ENCODE results near the gene TMEM52B.
"Not testable (repeated sequence)": the region's sequence is repeated elsewhere in the genome, so short reads cannot be mapped to it uniquely, and the experiment has no call there.

Gene TMEM52B

DNA sequence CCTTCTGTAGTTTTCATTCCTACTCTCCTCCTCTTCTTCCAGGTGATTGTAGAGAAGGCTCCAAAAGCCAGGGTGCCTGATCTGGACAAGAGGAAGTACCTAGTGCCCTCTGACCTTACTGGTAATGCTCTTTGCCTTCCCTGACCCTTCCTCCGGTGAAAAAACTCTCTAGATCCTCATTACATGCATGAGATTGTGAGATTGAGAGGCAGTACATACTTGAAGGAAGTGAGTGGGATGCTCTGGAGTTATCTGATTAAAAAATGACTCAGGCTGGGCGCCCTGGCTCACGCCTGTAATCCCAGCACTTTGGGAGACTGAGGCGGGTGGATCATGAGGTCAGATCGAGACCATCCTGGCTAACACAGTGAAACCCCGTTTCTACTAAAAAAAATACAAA lies 39.2 kb downstream of the TMEM52B start:
- no peak overlapping the region for H3K4me3 ChIP-seq (ENCODE audit: low read depth, low read length)
- TF ChIP-seq, protein P1, sequence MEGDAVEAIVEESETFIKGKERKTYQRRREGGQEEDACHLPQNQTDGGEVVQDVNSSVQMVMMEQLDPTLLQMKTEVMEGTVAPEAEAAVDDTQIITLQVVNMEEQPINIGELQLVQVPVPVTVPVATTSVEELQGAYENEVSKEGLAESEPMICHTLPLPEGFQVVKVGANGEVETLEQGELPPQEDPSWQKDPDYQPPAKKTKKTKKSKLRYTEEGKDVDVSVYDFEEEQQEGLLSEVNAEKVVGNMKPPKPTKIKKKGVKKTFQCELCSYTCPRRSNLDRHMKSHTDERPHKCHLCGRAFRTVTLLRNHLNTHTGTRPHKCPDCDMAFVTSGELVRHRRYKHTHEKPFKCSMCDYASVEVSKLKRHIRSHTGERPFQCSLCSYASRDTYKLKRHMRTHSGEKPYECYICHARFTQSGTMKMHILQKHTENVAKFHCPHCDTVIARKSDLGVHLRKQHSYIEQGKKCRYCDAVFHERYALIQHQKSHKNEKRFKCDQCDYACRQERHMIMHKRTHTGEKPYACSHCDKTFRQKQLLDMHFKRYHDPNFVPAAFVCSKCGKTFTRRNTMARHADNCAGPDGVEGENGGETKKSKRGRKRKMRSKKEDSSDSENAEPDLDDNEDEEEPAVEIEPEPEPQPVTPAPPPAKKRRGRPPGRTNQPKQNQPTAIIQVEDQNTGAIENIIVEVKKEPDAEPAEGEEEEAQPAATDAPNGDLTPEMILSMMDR (IDR thresholded peaks at IDR 0.05; ENCODE audit: borderline replicate concordance, insufficient read depth, low read depth, low read length), result no peak

GRCh38 chr12:10220398-10221077 lies 41.7 kb downstream of the TMEM52B start:
- TF ChIP-seq, protein P1 (IDR thresholded peaks at IDR 0.05; ENCODE audit: borderline replicate concordance, insufficient read depth, low read depth, low read length), result no peak
- H3K4me3 ChIP-seq (ENCODE audit: low read depth, low read length), result no peak overlapping the region

DNA sequence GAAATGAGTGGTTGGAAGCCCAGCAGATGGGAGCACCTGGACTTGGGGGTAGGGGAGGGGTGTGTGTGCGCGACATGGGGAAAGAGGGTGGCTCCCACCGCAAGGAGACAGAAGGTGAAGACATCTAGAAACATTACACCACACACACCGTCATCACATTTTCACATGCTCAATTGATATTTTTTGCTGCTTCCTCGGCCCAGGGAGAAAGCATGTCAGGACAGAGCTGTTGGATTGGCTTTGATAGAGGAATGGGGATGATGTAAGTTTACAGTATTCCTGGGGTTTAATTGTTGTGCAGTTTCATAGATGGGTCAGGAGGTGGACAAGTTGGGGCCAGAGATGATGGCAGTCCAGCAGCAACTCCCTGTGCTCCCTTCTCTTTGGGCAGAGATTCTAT lies 43.0 kb downstream of the TMEM52B start:
- no peak overlapping the region for H3K4me3 ChIP-seq (ENCODE audit: low read depth, low read length)
- TF ChIP-seq, protein P1 (IDR thresholded peaks at IDR 0.05; ENCODE audit: borderline replicate concordance, insufficient read depth, low read depth, low read length), result no peak

- no peak overlapping the region for H3K4me3 ChIP-seq (ENCODE audit: low read depth, low read length)
These were observed 44.4 kb downstream of the TMEM52B start for GRCh38 chr12:10223208-10223607.

GRCh38 chr12:10225426-10225825 lies 46.6 kb downstream of the TMEM52B start:
- H3K4me3 ChIP-seq (ENCODE audit: low read depth, low read length), result not testable (repeated sequence)

More at GRCh38 chr12:10223208-10223607, 44.4 kb downstream of the TMEM52B start:
- TF ChIP-seq, protein P1 (IDR thresholded peaks at IDR 0.05; ENCODE audit: borderline replicate concordance, insufficient read depth, low read depth, low read length), result no peak

DNA sequence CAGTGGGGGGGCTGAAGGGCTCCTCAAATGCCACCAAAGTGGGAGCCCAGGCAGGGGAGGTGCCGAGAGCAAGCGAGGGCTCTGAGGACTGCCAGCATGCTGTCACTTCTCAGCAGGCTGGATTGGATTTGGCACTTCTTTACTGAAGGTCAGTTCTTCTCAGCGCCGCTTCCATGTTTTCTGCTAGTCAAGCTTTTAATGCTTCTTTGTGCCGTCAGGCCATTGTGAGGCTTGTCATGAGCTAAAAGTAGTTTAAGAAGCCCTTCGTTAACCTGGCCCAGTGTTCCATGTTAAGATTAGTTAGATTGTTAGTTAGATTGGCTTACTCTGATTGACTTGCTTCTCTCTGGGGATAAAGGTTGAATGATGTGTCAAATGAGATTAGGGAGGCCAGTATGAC lies 47.3 kb downstream of the TMEM52B start:
- TF ChIP-seq, protein P1 (IDR thresholded peaks at IDR 0.05; ENCODE audit: borderline replicate concordance, insufficient read depth, low read depth, low read length), result no peak
- no peak overlapping the region for H3K4me3 ChIP-seq (ENCODE audit: low read depth, low read length)

GRCh38 chr12:10226731-10227130 lies 47.9 kb downstream of the TMEM52B start:
- TF ChIP-seq, protein P1 (IDR thresholded peaks at IDR 0.05; ENCODE audit: borderline replicate concordance, insufficient read depth, low read depth, low read length), result no peak

More at GRCh38 chr12:10226731-10227130, 47.9 kb downstream of the TMEM52B start:
- no peak overlapping the region for H3K4me3 ChIP-seq (ENCODE audit: low read depth, low read length)
